ENCODE measurements around the gene KLHL6.

DNA sequence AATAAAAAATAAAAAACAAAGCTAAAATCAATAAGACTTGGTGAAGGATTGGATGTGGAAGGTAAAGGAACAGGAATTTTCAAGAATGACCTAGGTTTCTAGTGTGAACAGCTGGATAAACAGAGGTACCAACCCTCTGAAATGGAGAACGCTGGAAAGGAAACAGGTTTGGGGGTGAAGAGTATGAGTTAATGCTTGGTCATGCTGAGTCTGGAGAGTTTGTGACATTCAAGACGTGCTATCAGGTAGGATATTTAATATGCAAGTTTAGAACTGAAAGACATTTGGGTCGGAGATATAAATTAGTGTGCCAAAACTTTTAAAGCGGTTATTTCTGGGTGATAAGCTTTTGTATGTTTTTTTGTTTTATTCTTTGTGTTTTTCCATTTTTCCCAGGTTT lies 11.4 kb upstream of the KLHL6 start:
- no peak for TF ChIP-seq SMAD4 (CRISPR knock-in tag; IDR thresholded peaks at IDR 0.05)
- TF ChIP-seq, protein P1, sequence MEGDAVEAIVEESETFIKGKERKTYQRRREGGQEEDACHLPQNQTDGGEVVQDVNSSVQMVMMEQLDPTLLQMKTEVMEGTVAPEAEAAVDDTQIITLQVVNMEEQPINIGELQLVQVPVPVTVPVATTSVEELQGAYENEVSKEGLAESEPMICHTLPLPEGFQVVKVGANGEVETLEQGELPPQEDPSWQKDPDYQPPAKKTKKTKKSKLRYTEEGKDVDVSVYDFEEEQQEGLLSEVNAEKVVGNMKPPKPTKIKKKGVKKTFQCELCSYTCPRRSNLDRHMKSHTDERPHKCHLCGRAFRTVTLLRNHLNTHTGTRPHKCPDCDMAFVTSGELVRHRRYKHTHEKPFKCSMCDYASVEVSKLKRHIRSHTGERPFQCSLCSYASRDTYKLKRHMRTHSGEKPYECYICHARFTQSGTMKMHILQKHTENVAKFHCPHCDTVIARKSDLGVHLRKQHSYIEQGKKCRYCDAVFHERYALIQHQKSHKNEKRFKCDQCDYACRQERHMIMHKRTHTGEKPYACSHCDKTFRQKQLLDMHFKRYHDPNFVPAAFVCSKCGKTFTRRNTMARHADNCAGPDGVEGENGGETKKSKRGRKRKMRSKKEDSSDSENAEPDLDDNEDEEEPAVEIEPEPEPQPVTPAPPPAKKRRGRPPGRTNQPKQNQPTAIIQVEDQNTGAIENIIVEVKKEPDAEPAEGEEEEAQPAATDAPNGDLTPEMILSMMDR (IDR thresholded peaks at IDR 0.05) = no peak
- no peak for TF ChIP-seq ATF1 (CRISPR knock-in tag; IDR thresholded peaks at IDR 0.05)
- no peak for TF ChIP-seq KAT7 (CRISPR knock-in tag; IDR thresholded peaks at IDR 0.05; ENCODE audit: borderline replicate concordance)
- TF ChIP-seq TP53 (CRISPR knock-in tag; IDR thresholded peaks at IDR 0.05) = no peak
- TF ChIP-seq CREB1 (CRISPR knock-in tag; IDR thresholded peaks at IDR 0.05) = no peak
- TF ChIP-seq HMGXB4 (CRISPR knock-in tag; IDR thresholded peaks at IDR 0.05) = no peak
- TF ChIP-seq ESRRA (CRISPR knock-in tag; IDR thresholded peaks at IDR 0.05; ENCODE audit: borderline replicate concordance) = no peak
- TF ChIP-seq ATF6 (CRISPR knock-in tag; IDR thresholded peaks at IDR 0.05) = no peak
